Neural cell (in vitro differentiated cells): ENCODE measurements around the gene GPR150. TPM values are rescaled to one million over a fixed set of nuclear protein-coding genes. Genes with fewer than 3 reads are reported as not detected.

Source experiments
- H2AFZ ChIP-seq: fragments of 200-600, 300-800 bp; sonication (generic), shearing (Covaris generic); 2 replicates; pipeline ENCODE4 v1.6.0; 2014; ENCODE audit warnings: low read depth, mild to moderate bottlenecking, antibody characterized with exemption, low read length, moderate library complexity
- H3F3A ChIP-seq: fragments of 200-600 bp; shearing (Covaris generic); 2 replicates; pipeline ENCODE4 v1.6.1; 2016; ENCODE audit warnings: mild to moderate bottlenecking, moderate library complexity, mixed read lengths, antibody characterized with exemption, low read length; ENCODE audit not compliant: insufficient read depth, poor library complexity, severe bottlenecking
- H3K27ac ChIP-seq: fragments of 200-600, 300-800 bp; sonication (generic), shearing (Covaris generic); 2 replicates; pipeline ENCODE4 v1.5.1; 2014; ENCODE audit warnings: mild to moderate bottlenecking, low read length, moderate library complexity
- H3K27me3 ChIP-seq: fragments of 300-800, 200-600 bp; sonication (generic), shearing (Covaris generic); 2 replicates; pipeline ENCODE4 v1.6.0; 2014; ENCODE audit warnings: mild to moderate bottlenecking, low read depth, low read length, moderate library complexity; ENCODE audit not compliant: insufficient read depth
- H3K36me3 ChIP-seq: fragments of 300-800, 200-600 bp; sonication (generic), shearing (Covaris generic); 2 replicates; pipeline ENCODE4 v1.5.1; 2014; ENCODE audit warnings: mild to moderate bottlenecking, antibody characterized with exemption, low read length, moderate library complexity; ENCODE audit not compliant: insufficient read depth
- H3K4me2 ChIP-seq: fragments of 300-800, 200-600 bp; sonication (generic), shearing (Covaris generic); 2 replicates; pipeline ENCODE4 v1.6.0; 2014; ENCODE audit warnings: mild to moderate bottlenecking, low read length
- H3K4me3 ChIP-seq: fragments of 300-800, 200-600 bp; sonication (generic), shearing (Covaris generic); 2 replicates; pipeline ENCODE4 v1.5.1; 2014; ENCODE audit warnings: mild to moderate bottlenecking, low read length, moderate library complexity
- H3K79me2 ChIP-seq: fragments of 200-600 bp; shearing (Covaris generic); replicated peaks from 2 replicates; pipeline ENCODE4 v1.6.0; 2014; ENCODE audit warnings: mild to moderate bottlenecking, low read length, moderate library complexity; ENCODE audit not compliant: insufficient read depth
- H3K9ac ChIP-seq: fragments of 300-800, 200-600 bp; sonication (generic), shearing (Covaris generic); 2 replicates; pipeline ENCODE4 v1.6.1; 2016; ENCODE audit warnings: mild to moderate bottlenecking, low read length, mixed read lengths
- H3K9me2 ChIP-seq: fragments of 200-600 bp; shearing (Covaris generic); 2 replicates; pipeline ENCODE4 v1.6.1; 2016; ENCODE audit warnings: mild to moderate bottlenecking, low read length, mixed read lengths; ENCODE audit not compliant: insufficient read depth
- H3K9me3 ChIP-seq: fragments of 200-600, 300-800 bp; sonication (generic), shearing (Covaris generic); 2 replicates; pipeline ENCODE4 v1.6.1; 2016; ENCODE audit warnings: mild to moderate bottlenecking, mixed run types, low read length, moderate library complexity, mixed read lengths
- H4K20me1 ChIP-seq: fragments of 200-600 bp; shearing (Covaris generic); 2 replicates; pipeline ENCODE4 v1.6.1; 2016; ENCODE audit warnings: mild to moderate bottlenecking, mixed run types; ENCODE audit not compliant: insufficient read depth
- EP300 ChIP-seq: fragments of 450-650 bp; conservative IDR thresholded peaks from 2 replicates; pipeline ENCODE4 v1.6.1; 2014; ENCODE audit warnings: antibody characterized with exemption, mild to moderate bottlenecking, moderate library complexity; ENCODE audit not compliant: poor library complexity, severe bottlenecking
- EZH2 ChIP-seq: fragments of 200-600, 300-800 bp; shearing (Covaris generic), sonication (generic); IDR thresholded peaks from 2 replicates; pipeline ENCODE4 v1.6.1; 2014; ENCODE audit warnings: antibody characterized with exemption, low read length, borderline replicate concordance, mild to moderate bottlenecking; ENCODE audit not compliant: insufficient read depth, poor library complexity, severe bottlenecking
- MXI1 ChIP-seq: fragments of 450-650 bp; conservative IDR thresholded peaks from 2 replicates; pipeline ENCODE4 v1.6.1; 2014; ENCODE audit warnings: antibody characterized with exemption, mild to moderate bottlenecking; ENCODE audit not compliant: poor library complexity, severe bottlenecking
- POLR2AphosphoS5 ChIP-seq: IDR thresholded peaks from 2 replicates; pipeline ENCODE4 v1.6.1; 2012
- RAD21 ChIP-seq: fragments of 450-650 bp; conservative IDR thresholded peaks from 2 replicates; pipeline ENCODE4 v1.6.1; 2014; ENCODE audit warnings: antibody characterized with exemption, mild to moderate bottlenecking, moderate library complexity
- SMC3 ChIP-seq: fragments of 450-650 bp; conservative IDR thresholded peaks from 2 replicates; pipeline ENCODE4 v1.6.1; 2014; ENCODE audit warnings: antibody characterized with exemption, mild to moderate bottlenecking, moderate library complexity; ENCODE audit not compliant: poor library complexity
- TAF1 ChIP-seq: IDR thresholded peaks from 2 replicates; pipeline ENCODE4 v1.6.1; 2012; ENCODE audit warnings: low read depth
- polyA plus RNA-seq: library from polyadenylated mRNA; depleted of rRNA; stranded (reverse); fragments of >200 nt; gene quantifications from 2 replicates; pipeline ENCODE4 v1.2.3, GENCODE V29; 2014
- TF ChIP-seq, protein P1 (sequence below): IDR thresholded peaks from 2 replicates; pipeline ENCODE4 v1.6.1; 2012; ENCODE audit warnings: borderline replicate concordance
- TF ChIP-seq, protein P2 (sequence below): fragments of 450-650 bp; IDR thresholded peaks from 2 replicates; pipeline ENCODE4 v1.5.1; 2014; ENCODE audit warnings: antibody characterized with exemption, mild to moderate bottlenecking, moderate library complexity; ENCODE audit not compliant: poor library complexity, severe bottlenecking

GPR150 gene
- polyA plus RNA-seq, 1 donor from 2014 or later = not detected

DNA sequence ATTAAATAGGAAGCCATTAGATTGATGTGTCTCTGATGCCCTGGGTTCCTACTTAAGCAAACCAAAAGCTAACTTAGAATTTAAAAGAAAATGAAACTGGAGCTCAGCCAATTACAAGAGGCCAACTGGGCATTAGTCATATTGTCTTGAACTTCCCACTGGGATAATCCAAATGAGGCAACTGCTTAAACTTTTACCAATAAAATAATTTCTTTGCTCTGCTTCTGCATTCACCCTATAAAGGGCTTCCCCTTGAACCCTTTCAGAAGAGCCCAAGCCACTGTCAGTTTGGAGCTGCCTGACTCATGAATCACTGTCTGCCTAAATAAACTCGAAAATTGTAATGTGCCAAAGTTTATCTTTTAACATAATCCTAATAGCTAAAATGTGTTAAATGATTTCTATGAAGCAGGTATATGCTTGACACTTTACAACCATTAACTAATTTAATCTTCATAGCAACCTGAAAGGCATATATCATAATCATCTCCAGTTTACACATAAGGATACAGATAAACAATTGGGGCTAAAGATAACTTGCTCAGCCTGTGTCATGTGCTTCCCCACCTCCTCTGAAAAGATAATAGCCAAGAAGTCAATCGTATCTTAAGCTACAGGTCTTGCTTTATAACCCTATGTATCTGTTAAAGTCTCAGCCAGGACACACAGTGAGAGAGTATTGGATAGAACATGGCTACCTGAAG, 11.5 kb downstream of the GPR150 start:
- Histone ChIP-seq H3K4me3 (no peak overlapping the region), H3K27ac (no peak overlapping the region), H3F3A (no peaks in the 10 kb centered on the region), H2AFZ (no peak overlapping the region), H3K9me3 (no peaks in the 10 kb centered on the region), H3K27me3 (no peaks in the 10 kb centered on the region), H4K20me1 (no peaks in the 10 kb centered on the region), H3K36me3 (no peaks in the 10 kb centered on the region), H3K4me2 (no peak overlapping the region), H3K9me2 (no peaks in the 10 kb centered on the region), H3K9ac (no peak overlapping the region), H3K79me2 (no peaks in the 10 kb centered on the region)
- TF ChIP-seq MXI1 = no peak
- no peak for TF ChIP-seq RAD21
- no peak for TF ChIP-seq TAF1
- TF ChIP-seq, protein P1, sequence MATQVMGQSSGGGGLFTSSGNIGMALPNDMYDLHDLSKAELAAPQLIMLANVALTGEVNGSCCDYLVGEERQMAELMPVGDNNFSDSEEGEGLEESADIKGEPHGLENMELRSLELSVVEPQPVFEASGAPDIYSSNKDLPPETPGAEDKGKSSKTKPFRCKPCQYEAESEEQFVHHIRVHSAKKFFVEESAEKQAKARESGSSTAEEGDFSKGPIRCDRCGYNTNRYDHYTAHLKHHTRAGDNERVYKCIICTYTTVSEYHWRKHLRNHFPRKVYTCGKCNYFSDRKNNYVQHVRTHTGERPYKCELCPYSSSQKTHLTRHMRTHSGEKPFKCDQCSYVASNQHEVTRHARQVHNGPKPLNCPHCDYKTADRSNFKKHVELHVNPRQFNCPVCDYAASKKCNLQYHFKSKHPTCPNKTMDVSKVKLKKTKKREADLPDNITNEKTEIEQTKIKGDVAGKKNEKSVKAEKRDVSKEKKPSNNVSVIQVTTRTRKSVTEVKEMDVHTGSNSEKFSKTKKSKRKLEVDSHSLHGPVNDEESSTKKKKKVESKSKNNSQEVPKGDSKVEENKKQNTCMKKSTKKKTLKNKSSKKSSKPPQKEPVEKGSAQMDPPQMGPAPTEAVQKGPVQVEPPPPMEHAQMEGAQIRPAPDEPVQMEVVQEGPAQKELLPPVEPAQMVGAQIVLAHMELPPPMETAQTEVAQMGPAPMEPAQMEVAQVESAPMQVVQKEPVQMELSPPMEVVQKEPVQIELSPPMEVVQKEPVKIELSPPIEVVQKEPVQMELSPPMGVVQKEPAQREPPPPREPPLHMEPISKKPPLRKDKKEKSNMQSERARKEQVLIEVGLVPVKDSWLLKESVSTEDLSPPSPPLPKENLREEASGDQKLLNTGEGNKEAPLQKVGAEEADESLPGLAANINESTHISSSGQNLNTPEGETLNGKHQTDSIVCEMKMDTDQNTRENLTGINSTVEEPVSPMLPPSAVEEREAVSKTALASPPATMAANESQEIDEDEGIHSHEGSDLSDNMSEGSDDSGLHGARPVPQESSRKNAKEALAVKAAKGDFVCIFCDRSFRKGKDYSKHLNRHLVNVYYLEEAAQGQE = no peak
- TF ChIP-seq SMC3 = no peak
- TF ChIP-seq POLR2AphosphoS5 = no peak
- TF ChIP-seq EP300 = no peak
- TF ChIP-seq, protein P2, sequence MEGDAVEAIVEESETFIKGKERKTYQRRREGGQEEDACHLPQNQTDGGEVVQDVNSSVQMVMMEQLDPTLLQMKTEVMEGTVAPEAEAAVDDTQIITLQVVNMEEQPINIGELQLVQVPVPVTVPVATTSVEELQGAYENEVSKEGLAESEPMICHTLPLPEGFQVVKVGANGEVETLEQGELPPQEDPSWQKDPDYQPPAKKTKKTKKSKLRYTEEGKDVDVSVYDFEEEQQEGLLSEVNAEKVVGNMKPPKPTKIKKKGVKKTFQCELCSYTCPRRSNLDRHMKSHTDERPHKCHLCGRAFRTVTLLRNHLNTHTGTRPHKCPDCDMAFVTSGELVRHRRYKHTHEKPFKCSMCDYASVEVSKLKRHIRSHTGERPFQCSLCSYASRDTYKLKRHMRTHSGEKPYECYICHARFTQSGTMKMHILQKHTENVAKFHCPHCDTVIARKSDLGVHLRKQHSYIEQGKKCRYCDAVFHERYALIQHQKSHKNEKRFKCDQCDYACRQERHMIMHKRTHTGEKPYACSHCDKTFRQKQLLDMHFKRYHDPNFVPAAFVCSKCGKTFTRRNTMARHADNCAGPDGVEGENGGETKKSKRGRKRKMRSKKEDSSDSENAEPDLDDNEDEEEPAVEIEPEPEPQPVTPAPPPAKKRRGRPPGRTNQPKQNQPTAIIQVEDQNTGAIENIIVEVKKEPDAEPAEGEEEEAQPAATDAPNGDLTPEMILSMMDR = no peak
- no peak for TF ChIP-seq EZH2

DNA sequence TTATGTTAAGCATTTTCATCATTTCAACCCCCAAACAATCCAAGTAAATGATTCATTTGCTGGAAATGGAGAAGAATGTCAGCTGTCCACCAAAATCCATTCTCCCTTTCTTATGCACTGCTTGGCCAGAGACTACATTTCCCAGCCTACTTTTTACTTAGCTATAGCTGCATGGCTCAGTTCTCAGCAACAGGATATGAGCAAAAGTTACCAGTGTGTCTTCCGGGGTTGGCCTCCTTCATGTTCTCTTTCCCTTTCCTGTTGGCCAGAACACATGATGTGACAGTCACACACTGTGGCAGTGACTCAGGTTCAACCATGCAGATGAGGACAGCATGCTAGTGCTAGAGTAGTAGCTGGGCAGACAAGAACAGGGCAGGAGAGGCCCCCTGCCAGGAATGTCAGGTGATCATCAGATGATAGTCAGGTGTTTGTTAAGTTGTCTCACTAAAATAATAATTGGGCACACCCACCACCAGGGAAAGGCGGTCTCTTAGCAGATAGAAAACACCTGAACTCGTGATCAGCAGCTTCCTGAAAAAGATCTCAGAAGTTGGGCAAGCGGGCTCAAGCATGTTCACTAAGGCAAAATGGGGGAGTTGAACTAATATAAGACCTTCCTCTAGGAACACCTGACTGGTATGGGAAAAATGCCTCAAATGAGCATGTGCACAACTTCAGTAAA, 12.2 kb downstream of the GPR150 start:
- Histone ChIP-seq H3K4me2 (no peak overlapping the region), H2AFZ (no peak overlapping the region)

More for the DNA sequence above, 12.2 kb downstream of the GPR150 start:
- no peak for TF ChIP-seq RAD21
- no peak for TF ChIP-seq EZH2
- TF ChIP-seq SMC3 = no peak
- no peak for TF ChIP-seq POLR2AphosphoS5
- TF ChIP-seq EP300 = no peak
- TF ChIP-seq MXI1 = no peak
- TF ChIP-seq, protein P1 = no peak
- TF ChIP-seq TAF1 = no peak
- TF ChIP-seq, protein P2 = no peak
- H4K20me1 ChIP-seq = no peaks in the 10 kb centered on the region
- H3K4me3 ChIP-seq = no peak overlapping the region
- H3K9ac ChIP-seq = no peak overlapping the region
- no peaks in the 10 kb centered on the region for H3K9me2 ChIP-seq
- H3K79me2 ChIP-seq = no peaks in the 10 kb centered on the region
- H3K27ac ChIP-seq = no peak overlapping the region
- H3K9me3 ChIP-seq = no peaks in the 10 kb centered on the region
- H3F3A ChIP-seq = no peaks in the 10 kb centered on the region
- no peaks in the 10 kb centered on the region for H3K27me3 ChIP-seq
- H3K36me3 ChIP-seq = no peaks in the 10 kb centered on the region
